ENCODE results near the gene ATXN1. TPM values are rescaled to one million over a fixed set of nuclear protein-coding genes. Genes with fewer than 3 reads are reported as not detected.
"Not testable (repeated sequence)": the region's sequence is repeated elsewhere in the genome, so short reads cannot be mapped to it uniquely, and the experiment has no call there.

ATXN1 gene
- polyA plus RNA-seq, 6 donors from 2014 or later, result 0.14 to 1.2 (median 0.60) TPM; not detected in 1

GRCh38 chr6:16630026-16630643, 131.1 kb downstream of the ATXN1 start:
- Mint-ChIP-seq H3K27me3 (peaks cover 0 to 8% (median 0%) of the 10 kb centered on the region in 3 donors), H3K36me3 (no peaks in the 10 kb centered on the region), H3K9me3 (peaks cover 0 to 10% (median 6%) of the 10 kb centered on the region in 7 donors), H3K27ac (no peak overlapping the region), H3K4me3 (no peak overlapping the region), H3K4me1 (peaks cover 0 to 3% (median 2%) of the 10 kb centered on the region in 3 donors)
- no peak for ATAC-seq (ENCODE audit: low read depth in 2 of 2)
- DNase-seq, result no peak

- not testable (repeated sequence) for DNase-seq; H3K27ac Mint-ChIP-seq; H3K27me3 Mint-ChIP-seq; ATAC-seq (ENCODE audit: low read depth in 2 of 2); H3K4me1 Mint-ChIP-seq; H3K36me3 Mint-ChIP-seq; H3K4me3 Mint-ChIP-seq; H3K9me3 Mint-ChIP-seq
These were observed 132.7 kb downstream of the ATXN1 start for GRCh38 chr6:16628580-16628979.

DNA sequence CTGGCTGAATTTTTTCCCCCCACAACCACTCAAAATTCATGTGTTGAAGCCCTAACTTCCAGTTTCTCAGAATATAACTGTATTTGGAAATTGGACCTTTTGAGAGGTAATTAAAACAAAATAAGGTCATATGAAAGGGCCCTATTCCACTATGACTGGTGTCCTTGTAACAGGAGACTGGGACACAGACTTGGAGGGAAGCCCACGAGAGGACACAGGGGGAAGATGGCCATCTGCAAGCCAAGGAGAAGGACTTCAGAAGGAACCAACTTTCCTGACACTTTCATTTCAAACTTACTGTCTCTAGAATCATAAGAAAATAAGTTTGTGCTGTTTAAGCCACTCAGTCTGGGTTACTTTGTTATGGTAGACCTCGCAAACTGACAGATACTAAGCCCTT, 134.6 kb downstream of the ATXN1 start:
- Mint-ChIP-seq H3K27me3 (no peaks in the 10 kb centered on the region), H3K27ac (no peak overlapping the region), H3K4me3 (no peak overlapping the region), H3K9me3 (peaks cover 0 to 10% (median 6%) of the 10 kb centered on the region in 7 donors), H3K36me3 (no peaks in the 10 kb centered on the region), H3K4me1 (peaks cover 0 to 2% (median 0%) of the 10 kb centered on the region in 3 donors)
- ATAC-seq (ENCODE audit: low read depth in 2 of 2) (no peak), DNase-seq (no peak)

- ATAC-seq (ENCODE audit: low read depth in 2 of 2) (no peak), DNase-seq (no peak)
- Mint-ChIP-seq H3K4me1 (peaks cover 0 to 3% (median 0%) of the 10 kb centered on the region in 3 donors), H3K4me3 (no peak overlapping the region), H3K27ac (no peak overlapping the region), H3K36me3 (no peaks in the 10 kb centered on the region), H3K27me3 (no peaks in the 10 kb centered on the region), H3K9me3 (peaks cover 0 to 10% (median 6%) of the 10 kb centered on the region in 7 donors)
These were observed 135.7 kb downstream of the ATXN1 start for GRCh38 chr6:16625291-16626265.

DNA sequence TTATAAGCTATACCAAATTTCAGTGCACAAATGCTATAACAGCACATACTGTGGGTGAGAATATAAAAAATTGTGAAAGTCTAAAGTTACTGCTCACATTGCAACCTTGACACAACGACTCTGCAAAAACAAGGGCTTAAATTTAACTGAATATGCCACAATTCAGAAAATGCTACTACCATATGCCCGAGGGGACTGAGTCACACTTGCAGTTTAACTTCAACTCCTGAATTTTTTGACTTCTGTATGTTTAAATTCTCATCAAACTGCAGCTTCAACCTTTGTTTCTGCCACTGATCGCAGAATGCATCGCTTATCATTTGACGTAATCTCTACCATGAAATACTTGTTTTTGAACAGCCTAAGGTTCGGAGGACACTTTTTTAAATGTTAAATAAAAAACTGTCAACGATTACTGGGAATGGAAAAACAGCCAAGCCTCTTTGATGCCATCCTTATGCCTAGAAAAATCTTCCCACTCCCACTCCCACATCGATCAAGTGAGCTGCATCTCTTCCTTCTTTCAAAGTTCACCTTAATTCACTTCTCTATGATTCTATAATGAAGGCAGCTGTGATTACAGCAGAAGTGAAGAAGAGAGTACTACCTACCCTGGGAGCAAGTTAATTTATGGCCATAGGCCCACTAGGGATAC, 136.5 kb downstream of the ATXN1 start:
- H3K36me3 Mint-ChIP-seq, result no peaks in the 10 kb centered on the region
- no peak overlapping the region for H3K4me3 Mint-ChIP-seq
- DNase-seq (no peak), ATAC-seq (ENCODE audit: low read depth in 2 of 2) (no peak)
- peaks cover 0 to 3% (median 0%) of the 10 kb centered on the region in 3 donors for H3K4me1 Mint-ChIP-seq
- peaks cover 0 to 10% (median 6%) of the 10 kb centered on the region in 7 donors for H3K9me3 Mint-ChIP-seq
- H3K27me3 Mint-ChIP-seq, result no peaks in the 10 kb centered on the region
- no peak overlapping the region for H3K27ac Mint-ChIP-seq

- Mint-ChIP-seq H3K36me3 (no peaks in the 10 kb centered on the region), H3K27me3 (no peaks in the 10 kb centered on the region), H3K4me3 (no peak overlapping the region), H3K9me3 (peaks cover 0 to 5% (median 4%) of the 10 kb centered on the region in 7 donors), H3K4me1 (peaks cover 0 to 3% (median 0%) of the 10 kb centered on the region in 3 donors), H3K27ac (no peak overlapping the region)
- DNase-seq (no peak), ATAC-seq (ENCODE audit: low read depth in 2 of 2) (no peak)
These were observed 137.5 kb downstream of the ATXN1 start for GRCh38 chr6:16623731-16624130.

GRCh38 chr6:16623029-16623653, 138.1 kb downstream of the ATXN1 start:
- Mint-ChIP-seq H3K4me1 (peaks cover 0 to 3% (median 0%) of the 10 kb centered on the region in 3 donors), H3K27ac (peak overlapping the region in 1 of 6 donors; percentile 3), H3K9me3 (peaks cover 0 to 1% (median 0%) of the 10 kb centered on the region in 7 donors), H3K27me3 (no peaks in the 10 kb centered on the region), H3K36me3 (no peaks in the 10 kb centered on the region), H3K4me3 (no peak overlapping the region)
- no peak for DNase-seq
- ATAC-seq (ENCODE audit: low read depth in 2 of 2), result no peak

DNA sequence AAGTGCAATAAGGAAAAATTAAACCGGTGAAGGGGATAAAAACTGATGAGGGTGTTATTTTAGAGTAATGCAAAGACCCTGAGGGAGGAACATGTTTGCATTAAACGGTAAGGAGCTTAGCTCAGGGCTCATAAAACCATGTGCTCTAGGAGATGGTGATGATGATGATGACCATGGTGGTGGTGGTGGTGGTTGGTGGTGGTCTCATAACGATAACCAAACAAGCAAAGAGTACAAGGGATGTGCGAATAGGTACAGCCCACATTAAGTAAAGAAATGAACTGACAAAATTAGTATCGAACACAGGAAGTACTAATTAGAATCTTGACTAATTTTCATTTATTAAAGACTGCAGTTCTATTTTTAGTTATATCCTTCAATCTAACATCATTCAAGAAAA, 139.1 kb downstream of the ATXN1 start:
- ATAC-seq (ENCODE audit: low read depth in 2 of 2) (no peak), DNase-seq (no peak)
- Mint-ChIP-seq H3K27ac (peak overlapping the region in 2 of 6 donors; percentile 41 to 74), H3K9me3 (peaks cover 0 to 1% (median 0%) of the 10 kb centered on the region in 7 donors), H3K36me3 (no peaks in the 10 kb centered on the region), H3K27me3 (no peaks in the 10 kb centered on the region), H3K4me3 (no peak overlapping the region), H3K4me1 (peaks cover 0 to 3% (median 0%) of the 10 kb centered on the region in 3 donors)

DNA sequence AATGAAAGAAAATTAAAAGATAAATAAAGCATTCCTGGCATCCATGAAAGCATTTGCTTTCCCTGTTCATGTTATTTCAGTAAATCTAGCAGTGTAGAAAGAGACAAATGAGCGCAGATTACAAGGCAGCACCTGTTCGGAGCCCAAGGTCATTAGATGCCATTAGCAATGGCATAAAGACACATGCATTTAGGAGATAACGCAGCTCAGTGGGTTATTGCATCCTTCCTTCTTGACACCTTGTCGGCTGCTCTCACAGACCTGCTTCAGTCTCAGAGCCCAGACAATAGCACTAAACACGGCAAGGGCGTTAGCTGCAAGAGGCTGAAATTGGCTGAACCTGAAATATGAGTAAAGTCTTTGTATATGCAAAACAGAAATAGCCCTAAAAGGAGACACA, 140.3 kb downstream of the ATXN1 start:
- ATAC-seq (ENCODE audit: low read depth in 2 of 2), result no peak
- H3K9me3 Mint-ChIP-seq, result peaks cover 0 to 1% (median 0%) of the 10 kb centered on the region in 7 donors
- no peak for DNase-seq
- H3K4me3 Mint-ChIP-seq, result no peak overlapping the region
- no peaks in the 10 kb centered on the region for H3K27me3 Mint-ChIP-seq
- no peaks in the 10 kb centered on the region for H3K36me3 Mint-ChIP-seq
- H3K27ac Mint-ChIP-seq, result no peak overlapping the region
- H3K4me1 Mint-ChIP-seq, result peaks cover 0 to 2% (median 0%) of the 10 kb centered on the region in 3 donors

- H3K27ac Mint-ChIP-seq, result no peak overlapping the region
- H3K9me3 Mint-ChIP-seq, result peaks cover 0 to 1% (median 0%) of the 10 kb centered on the region in 7 donors
- no peaks in the 10 kb centered on the region for H3K36me3 Mint-ChIP-seq
- no peaks in the 10 kb centered on the region for H3K27me3 Mint-ChIP-seq
- peaks cover 0 to 2% (median 0%) of the 10 kb centered on the region in 3 donors for H3K4me1 Mint-ChIP-seq
- H3K4me3 Mint-ChIP-seq, result no peak overlapping the region
- ATAC-seq (ENCODE audit: low read depth in 2 of 2) (no peak), DNase-seq (no peak)
These were observed 141.5 kb downstream of the ATXN1 start for GRCh38 chr6:16619777-16620176.

DNA sequence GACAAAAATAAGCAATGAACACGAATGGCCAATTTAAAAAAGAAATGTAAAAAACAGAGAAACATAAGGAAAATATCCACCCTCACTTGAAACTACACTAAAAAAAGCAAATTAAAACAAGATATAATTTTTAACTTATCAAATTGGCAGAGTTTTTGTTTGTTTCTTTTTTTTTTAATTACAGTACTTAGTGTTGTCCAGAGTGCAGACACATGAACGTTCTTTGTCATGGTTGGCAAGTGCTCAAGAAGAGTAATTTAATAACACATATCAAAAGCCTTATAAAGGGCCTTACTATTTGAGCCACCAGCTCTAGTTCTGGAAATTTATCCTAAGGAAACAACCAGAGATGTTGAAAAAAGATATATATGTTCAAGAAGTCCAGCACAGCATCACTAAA, 142.3 kb downstream of the ATXN1 start:
- no peak overlapping the region for H3K27ac Mint-ChIP-seq

DNA sequence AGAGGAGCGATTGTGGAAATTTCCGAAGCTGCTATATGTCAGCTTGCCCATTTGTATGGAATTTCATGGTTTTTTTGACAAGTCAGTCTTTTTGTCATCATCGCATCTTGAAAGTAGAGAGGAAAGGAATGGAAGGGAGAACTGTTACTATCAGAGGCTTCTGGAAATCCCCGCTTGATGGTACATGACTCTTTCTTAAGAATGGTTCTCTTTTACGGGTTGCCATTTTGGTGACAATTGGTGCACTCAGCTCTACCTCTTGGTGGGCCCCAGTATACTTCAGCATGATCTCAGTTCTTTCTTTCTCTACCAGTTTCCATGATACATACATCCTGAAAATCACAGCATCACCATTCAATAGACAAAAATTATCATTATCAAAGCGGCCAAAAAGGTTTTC, 146.0 kb downstream of the ATXN1 start:
- H3K27me3 Mint-ChIP-seq; H3K36me3 Mint-ChIP-seq; H3K4me3 Mint-ChIP-seq; H3K4me1 Mint-ChIP-seq; H3K27ac Mint-ChIP-seq; H3K9me3 Mint-ChIP-seq; DNase-seq; ATAC-seq (ENCODE audit: low read depth in 2 of 2): not testable (repeated sequence)

More for the DNA sequence above, 142.3 kb downstream of the ATXN1 start:
- Mint-ChIP-seq H3K9me3 (peaks cover 0 to 1% (median 0%) of the 10 kb centered on the region in 7 donors), H3K4me1 (peaks cover 0 to 2% (median 0%) of the 10 kb centered on the region in 3 donors), H3K4me3 (no peak overlapping the region), H3K36me3 (no peaks in the 10 kb centered on the region), H3K27me3 (no peaks in the 10 kb centered on the region)
- ATAC-seq (ENCODE audit: low read depth in 2 of 2) (no peak), DNase-seq (no peak)

DNA sequence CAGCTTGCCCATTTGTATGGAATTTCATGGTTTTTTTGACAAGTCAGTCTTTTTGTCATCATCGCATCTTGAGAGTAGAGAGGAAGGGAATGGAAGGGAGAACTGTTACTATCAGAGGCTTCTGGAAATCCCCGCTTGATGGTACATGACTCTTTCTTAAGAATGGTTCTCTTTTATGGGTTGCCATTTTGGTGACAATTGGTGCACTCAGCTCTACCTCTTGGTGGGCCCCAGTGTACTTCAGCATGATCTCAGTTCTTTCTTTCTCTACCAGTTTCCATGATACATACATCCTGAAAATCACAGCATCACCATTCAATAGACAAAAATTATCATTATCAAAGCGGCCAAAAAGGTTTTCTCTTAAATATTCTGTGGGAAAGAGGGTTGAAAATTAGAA, 147.1 kb downstream of the ATXN1 start:
- not testable (repeated sequence) for DNase-seq; H3K36me3 Mint-ChIP-seq; H3K27me3 Mint-ChIP-seq; H3K4me1 Mint-ChIP-seq; H3K4me3 Mint-ChIP-seq; H3K9me3 Mint-ChIP-seq; H3K27ac Mint-ChIP-seq; ATAC-seq (ENCODE audit: low read depth in 2 of 2)

Measured in naive B cell (primary cell).